Fibroblast of skin of right quadriceps (primary cell): ENCODE measurements around the gene RBM25.
"Not testable (repeated sequence)": the region's sequence is repeated elsewhere in the genome, so short reads cannot be mapped to it uniquely, and the experiment has no call there.

Source experiments
- DNase-seq: peaks from one replicate; pipeline ENCODE4 v3.0.0-alpha.2; 2013

RBM25 gene

DNA sequence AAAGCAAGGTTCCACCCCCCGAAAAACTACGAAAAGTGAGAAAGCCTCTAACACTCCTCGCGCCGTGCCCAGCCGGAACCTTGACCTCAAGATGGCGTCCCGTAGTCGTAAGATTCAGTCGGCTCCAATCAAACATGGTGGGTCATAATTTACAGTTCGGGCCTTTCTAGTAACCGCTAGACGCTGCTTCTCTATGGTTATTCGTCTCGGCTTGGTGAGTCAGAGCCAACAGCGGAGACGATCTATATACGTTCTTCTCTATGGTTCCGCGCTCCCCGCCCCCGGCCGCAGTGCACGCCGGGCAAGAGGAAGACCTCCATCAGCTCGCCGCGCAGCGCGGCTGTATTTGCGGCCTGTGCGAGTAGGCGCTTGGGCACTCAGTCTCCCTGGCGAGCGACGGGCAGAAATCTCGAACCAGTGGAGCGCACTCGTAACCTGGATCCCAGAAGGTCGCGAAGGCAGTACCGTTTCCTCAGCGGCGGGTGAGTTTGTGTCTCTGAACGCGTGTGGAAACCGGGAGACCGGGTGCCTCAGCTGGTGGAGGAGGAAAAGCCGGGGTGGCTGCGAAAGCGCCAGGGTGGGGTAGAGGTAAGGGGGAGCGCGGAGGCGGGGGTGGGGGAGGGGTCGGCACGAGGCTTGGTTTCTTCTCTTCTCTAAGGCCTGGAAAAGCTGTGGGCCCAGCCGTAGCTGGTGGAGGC, at the start of gene RBM25:
Gene RBM25, plus strand, starts transcription at position 311 of the 698 bp plus-strand sequence. CDS start 13,108 bp downstream, outside the sequence.
- peak; percentile 99 for DNase-seq

DNA sequence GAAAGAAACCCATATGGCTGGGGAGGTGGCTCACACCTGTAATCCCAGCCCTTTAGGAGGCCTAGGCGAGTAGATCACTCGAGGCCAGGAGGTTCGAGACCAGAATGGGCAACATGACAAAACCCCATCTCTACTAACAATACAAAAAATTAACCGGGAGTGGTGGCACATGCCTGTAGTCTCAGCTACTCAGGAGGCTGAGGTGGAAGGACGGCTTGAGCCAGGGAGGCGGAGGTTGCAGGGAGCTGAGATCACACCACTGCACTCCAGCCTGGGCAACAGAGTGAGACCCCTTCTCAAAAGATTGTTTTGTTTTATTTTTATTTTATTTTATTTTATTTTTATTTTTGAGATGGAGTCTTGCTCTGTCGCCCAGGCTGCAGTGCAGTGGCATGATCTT, 47.1 kb upstream of the RBM25 start:
- not testable (repeated sequence) for DNase-seq

DNA sequence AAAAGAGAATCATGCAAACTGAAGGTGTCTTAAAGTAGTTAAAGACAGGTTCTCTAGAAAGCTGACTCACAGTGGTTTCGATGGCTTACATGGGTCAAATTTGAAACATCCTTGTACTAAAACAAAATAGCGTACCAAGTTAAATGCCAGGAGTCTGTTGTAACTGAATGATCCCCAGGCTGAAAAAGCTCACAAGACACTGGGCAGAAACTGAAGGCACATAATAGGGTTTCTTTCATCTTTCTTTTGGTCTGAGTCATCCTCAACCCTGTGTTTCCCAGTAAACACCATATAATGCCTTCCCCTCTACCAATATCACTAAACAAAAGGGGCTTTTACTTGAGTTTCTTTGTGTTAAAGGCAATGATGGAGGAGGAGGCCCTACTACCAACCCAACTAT, 44.2 kb upstream of the RBM25 start:
- DNase-seq: no peak

DNA sequence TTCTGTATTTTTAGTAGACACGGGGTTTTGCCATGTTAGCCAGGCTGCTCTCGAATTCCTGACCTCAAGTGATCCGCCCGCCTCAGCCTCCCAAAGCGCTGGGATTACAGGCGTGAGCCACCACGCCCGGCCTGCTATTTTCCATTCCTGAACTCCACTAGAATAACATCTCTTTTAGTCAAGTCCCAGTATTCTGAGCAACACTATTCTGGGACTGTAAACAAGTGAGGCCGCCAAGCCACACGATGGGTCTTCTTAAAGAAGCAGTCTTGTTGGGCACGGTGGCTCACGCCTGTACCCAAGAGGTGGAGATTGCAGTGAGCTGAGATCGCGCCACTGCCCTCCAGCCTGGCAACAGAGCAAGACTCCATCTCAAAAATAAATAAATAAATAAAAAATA, 42.8 kb upstream of the RBM25 start:
- DNase-seq: not testable (repeated sequence)

DNA sequence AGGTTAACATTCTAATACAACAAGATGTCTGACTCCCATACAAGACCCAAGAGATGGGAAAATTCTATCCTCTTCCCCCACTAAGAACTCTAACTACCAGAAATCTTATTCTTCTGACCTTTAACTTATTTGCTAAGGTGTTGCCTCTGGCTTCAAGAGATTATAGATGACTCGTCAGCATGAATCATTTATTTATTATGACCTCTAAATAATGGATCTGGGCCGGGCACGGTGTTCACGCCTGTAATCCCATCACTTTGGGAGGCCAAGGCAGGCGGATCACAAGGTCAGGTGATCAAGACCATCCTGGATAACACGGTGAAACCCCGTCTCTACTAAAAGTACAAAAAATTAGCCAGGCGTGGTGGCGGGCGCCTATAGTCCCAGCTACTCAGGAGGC, 42.3 kb upstream of the RBM25 start:
- DNase-seq: not testable (repeated sequence)

DNA sequence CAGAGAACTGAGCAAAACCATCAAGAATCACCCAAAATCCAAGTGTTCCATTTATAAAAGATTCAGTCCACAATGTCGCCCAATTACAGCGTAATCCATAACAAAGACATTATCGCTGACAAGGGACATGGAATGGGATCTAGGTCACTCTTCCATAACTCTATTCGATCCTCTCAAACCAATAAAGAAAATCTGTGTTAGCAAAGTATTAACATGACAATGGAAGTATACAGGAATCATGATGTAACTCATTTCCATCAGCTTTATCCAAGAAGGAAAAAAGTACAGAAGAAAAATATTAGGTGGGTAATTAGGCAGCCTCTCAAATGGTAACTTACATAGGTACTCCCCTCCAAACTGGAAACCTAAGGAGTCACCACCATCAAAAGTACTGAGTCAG, 36.3 kb upstream of the RBM25 start:
- no peak for DNase-seq

DNA sequence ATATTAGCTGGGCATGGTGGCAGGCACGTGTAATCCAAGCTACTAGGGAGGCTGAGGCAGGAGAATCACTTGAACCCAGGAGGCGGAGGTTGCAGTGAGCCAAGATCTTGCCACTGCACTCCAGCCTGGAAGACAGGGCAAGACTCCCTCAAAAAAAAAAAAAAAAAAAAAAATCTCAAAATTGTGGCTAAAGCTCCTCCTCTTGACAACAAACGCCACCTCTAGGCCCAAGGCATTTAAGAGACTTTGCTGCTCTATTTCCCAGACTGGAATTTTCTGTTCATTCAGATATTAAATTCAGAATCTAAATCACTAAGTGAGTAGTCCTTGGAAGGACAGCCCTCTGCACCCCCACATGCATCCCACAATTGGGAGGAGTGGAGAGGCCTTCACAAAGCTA, 32.8 kb upstream of the RBM25 start:
- DNase-seq: no peak

DNA sequence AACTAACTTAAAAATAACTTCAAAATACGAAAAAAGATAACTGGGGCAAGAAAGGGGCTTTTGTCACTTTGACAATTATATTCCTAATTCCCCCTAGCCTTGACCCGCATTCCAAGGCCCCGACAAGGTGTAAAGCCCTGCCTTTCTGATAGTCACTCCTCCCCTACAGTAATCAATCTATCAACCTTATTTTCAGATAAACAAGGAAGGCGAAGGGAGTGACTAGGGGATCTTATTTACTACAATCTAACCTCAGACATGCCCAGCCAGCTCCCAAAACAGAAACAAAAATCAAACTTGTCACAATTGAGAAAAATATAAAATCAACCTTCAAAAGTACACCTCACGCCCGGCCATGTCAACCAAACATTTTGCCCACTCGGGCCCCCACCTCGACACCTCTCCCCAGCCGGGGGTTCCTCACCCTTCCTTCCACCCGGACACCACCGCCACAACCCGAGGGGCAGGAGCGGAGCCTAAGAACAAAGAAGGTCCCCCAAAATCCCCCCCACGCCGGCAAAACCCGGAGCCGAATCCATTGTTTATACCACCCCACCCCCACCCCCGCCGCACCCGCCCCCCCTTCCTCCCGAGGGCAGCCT, 32.0 kb upstream of the RBM25 start:
- DNase-seq: no peak

DNA sequence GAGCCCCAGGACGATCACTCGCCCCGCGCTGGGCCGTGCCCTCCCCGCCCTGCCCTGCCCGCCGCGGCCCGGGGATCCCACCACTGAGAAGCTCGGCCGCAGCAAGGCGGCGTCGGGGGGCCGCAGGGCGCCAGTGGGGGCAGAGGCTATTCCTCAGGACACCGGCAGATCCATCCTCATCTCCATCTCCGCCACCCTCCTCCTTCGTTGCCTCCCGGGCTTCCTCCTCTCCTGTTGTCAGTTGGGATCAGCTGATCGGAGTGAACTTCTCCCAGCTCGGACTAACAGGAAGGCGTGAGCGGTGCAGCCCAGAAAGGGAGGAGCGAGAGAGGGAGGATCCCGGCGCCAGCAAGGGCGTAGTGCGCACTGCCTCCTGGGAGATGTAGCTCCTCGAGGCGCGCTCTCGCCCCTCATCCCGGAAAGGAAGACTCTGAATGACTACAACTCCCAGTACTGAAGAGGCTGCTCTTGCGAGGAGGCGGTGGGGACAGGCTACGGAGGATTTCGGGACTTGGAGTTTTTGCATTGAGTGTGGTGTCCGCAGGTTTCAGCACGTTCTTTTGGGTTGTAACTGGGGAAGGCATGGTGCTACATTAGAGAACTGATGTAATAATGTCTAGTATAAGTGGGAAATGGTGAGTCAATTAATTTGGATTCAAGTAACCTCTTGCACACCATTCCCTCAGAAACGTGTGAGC, 31.3 kb upstream of the RBM25 start, which contains the start of gene ZFYVE1:
Gene ZFYVE1, minus strand, starts transcription at position 262 of the 698 bp plus-strand sequence. CDS start 2,598 bp downstream, outside the sequence.
- DNase-seq: peak; percentile 98

DNA sequence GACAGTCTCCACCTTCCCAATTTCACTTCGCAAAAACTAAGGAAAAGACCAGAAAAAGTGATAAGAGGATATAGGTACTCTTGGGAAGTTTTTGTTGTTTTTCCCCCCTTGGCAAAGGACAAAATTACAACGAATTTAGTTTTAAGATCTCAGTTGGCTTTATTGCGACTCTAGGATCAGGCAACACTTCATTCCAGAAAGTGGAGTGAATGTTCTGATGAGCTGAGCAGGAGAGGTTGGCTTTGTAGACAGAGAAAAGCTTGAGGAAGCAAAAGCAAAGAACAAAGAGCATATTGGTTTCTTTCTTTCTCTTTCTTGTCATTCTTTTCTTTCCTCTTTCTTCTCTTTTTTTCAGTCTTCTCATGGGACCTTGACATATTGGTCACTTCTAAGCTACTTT, 30.8 kb upstream of the RBM25 start:
- DNase-seq: no peak

DNA sequence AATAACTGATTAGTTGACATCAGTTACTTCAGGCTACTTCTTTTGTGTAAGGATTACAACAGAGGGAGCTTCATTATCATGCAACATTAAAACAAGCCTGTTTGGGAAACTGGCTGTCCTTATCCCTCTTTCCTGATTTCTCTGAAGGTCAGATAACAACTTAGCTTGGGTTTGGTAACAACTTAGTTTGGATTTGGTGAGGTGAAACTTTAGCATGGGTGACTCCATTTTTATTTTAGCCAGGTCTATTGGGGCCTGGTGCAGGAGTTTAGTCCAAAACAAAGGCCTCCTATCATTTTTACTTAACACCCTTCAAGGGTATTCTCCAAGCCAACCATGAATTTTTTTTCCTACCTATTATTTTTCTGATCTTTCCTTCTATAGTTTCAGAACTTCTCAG, 30.4 kb upstream of the RBM25 start:
- no peak for DNase-seq

DNA sequence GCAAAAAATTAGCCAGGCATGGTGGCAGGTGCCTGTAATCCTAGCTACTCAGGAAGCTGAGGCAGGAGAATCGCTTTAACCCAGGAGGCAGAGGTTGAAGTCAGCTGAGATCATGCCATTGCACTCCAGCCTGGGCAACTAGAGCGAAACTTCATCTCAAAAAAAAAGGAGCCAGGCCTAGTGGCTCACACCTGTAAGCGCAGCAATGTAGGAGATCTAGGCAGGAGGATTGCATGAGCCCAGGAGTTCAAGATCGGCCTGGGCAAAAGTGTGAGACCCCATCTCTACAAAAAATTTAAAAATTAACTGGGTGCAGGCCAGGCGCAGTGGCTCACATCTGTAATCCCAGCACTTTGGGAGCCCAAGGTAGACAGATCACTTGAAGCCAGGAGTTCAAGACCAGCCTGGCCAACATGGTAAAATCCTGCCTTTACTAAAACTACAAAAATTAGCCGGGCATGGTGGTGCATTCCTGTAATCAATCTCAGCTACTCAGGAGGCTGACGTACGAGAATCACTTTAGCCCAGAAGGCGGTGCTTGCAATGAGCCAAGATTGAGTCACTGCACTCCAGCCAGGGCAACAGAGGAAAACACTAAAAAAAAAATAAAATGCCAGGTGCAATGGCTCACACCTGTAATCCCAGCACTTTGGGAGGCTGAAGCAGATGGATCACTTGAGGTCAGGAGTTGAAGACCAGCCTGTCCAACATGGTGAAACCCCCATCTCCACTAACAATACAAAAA, 21.5 kb upstream of the RBM25 start:
- not testable (repeated sequence) for DNase-seq

DNA sequence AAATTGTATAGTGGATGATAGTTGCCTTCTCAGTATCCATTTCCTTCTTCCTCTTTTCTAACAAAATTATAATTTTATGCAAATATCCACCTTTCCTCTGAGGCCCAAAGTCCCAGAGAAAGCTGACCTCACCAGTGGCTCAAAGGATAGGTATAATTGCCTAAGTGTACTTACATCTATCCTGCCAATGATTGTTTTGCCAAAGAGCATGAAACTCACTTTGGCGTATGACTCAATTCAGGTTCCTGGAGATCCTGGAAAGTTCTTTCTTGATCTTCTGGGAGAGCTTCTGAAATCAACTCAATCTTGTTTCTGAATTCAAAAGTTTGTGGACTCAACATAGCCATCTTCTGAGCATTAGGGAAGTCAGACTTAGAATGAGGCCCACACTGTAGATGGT, 10.5 kb upstream of the RBM25 start:
- DNase-seq: no peak

DNA sequence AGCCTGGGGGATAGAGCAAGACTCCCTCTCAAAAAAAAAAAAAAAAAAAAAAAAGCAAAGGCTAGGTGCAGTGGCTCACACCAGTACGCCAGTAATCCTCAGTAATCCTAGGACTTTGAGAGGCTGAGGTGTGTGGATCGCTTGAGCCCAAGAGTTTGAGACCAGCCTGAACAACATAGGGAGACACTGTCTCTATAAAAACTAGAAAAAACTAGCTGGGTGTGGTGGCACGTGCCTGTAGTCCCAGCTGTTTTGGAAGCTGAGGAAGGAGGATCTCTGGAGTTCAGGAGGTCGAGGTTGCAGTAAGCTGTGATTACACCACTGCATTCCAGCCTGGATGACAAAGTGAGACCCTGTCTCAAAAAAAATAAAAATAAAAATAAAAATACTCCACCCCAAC, 8.9 kb upstream of the RBM25 start:
- DNase-seq: no peak

DNA sequence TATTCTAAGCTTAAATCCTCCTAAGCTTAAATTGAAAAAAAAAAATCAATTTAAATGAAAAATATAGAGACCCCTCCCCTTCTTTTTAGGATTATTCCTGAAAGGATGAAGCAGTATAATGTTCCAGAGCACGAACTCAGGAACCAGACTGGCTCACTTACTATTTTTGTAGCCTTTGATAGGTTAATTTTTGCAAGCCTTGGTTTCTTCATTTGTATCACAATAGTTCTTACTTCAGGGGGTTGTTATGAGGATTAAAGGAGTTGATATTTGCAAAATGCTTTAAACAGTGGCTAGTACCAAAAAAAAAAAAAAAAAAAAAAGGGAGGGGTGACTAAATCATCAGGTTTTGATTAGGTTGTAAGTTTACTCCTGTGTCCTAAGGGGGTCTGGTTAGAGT, 3.1 kb upstream of the RBM25 start:
- DNase-seq: no peak

DNA sequence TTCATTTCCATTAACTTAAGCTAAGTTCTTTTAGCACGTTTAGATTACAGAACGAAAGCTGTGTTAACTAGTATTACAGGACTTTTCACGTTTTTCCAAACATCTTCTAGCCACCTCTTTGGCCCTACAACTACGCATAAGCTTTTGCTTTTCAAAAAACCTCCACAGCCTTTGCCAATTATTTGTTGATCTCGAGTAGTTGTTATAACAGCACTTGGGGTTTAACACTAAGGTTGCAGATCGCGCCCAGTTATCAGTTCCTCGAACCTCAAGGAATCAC, 450 bp upstream of the RBM25 start:
- DNase-seq: no peak

DNA sequence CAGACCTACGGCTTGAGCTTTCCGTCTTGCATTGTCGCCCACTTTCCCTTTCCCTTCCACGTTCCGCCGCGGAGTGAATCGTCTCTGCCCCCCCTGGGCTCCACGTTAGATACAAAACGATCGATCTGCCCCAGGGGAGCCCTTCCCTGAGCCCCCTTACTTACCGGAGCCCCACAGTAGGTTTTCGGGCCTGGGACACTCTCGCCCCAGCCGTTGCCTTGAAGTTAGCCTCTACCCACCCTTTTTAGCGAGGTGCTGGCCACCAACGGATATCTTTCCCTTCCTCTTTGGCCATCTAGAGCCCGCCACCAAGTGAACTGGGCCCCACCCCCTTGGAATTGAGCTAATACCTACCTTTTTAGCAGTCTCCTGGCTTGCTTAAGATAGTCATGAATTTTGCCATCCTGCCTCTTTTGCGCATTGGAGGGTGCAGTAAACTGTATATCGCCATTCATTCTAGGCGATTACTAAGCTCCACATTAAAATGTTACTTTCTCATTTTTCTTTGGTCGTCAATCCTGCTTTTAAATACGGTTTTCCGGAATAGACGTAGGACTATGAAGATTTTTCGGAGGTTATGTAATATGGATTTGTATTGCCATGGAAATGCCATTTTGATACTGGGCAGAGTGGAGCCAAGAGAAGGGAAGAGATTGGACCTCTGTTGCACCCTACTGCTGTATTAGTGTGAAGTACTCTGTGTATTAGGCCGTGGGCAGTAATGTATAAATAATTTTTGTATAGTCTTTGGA, 764 bp downstream of the RBM25 start:
- DNase-seq: peak; percentile 15

DNA sequence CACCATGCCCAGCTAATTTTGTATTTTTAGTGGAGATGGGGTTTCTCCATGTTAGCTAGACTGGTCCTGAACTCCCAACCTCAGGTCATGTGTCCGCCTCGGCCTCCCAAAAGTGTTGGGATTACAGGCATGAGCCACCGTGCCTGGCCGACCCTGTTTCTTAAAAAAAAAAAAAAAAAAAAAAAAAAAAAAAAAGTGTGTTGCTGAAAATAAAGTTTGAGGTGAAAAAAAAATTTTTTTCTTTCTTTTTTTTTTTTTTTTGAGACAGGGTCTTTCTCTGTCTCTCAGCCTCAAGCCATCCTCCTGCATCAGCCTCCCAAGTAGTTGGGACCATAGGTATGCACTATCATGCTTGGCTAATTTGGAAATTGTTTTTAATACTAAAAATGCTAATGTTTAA, 11.3 kb downstream of the RBM25 start:
- no peak for DNase-seq

DNA sequence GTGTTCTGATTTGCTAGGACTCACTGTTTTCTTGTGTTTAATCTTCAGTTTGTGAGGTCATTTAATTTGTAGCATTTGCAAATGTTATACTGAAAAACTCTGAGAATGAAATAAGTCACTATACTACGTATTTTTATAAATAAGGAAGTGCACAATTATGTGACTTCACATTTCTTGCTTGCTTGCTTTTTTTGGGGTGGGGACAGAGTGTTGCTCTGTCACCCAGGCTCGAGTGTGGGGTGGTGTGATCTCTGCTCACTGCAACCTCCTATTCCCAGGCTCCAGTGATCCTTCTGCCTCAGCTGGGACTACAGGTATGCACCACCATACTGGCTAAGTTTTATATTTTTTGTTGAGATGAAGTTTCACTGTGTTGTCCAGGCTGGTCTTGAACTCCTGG, 32.7 kb downstream of the RBM25 start:
- no peak for DNase-seq

DNA sequence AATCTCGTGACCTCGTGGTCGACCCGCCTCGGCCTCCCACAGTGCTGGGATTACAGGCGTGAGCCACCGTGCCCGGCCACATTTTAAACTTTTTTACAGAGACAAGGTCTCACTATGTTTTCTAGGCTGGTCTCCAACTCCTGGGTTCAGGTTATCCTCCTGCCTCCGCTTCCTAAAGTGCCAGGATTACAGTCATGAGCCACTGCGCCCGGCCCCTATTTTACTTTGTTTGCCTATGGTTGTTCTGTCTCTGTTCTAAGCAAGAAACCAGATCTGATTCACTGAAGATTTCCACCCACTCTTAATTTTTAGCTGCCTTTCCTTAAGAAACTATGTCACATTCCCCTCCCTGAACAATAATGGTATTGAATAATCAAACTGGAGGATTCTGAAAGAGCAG, 39.1 kb downstream of the RBM25 start:
- no peak for DNase-seq

DNA sequence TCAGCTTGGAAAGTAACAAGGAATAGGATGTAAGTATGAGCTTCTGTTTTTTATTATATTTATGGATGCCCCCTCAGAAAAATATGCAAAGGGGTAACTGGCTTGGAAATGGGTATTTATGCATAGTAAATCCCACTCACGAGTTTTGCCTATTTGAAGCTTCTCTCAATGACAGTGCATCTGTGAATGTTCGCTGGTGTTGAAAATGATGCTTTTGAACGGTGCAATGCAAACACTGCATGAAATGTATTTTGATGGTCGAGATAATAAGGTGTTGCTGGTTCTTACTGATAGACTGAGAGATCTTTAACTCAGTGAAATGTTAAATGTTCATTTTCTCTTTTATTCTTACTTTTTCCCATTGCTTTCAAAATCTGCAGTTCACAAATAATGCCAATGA, 42.0 kb downstream of the RBM25 start:
- DNase-seq: no peak

DNA sequence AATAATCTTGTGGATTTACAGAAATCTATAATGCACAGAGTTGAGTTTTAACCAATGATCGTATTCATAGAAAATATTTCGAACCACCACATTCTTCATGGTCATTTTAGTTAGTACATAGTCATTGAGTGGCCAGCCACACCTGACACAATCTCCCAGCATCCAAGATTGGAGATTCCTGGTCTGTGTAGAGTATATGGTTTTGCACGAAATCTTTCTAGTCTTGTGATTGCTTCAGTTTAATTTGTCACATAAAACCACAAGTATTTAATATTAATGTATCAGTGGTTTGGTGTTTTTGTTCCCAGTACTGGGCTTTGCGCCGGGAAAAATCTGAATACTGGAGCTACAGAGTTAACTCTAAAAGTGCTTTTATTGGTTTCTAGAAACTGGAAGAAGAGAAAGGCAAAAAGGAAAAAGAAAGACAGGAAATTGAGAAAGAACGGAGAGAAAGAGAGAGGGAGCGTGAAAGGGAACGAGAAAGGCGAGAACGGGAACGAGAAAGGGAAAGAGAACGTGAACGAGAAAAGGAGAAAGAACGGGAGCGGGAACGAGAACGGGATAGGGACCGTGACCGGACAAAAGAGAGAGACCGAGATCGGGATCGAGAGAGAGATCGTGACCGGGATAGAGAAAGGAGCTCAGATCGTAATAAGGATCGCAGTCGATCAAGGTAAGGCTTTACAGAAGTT, 44.6 kb downstream of the RBM25 start:
- no peak for DNase-seq
